Endometrial microvascular endothelial cells (primary cell): ENCODE results near the gene SORCS1. TPM values are rescaled to one million over a fixed set of nuclear protein-coding genes. Genes with fewer than 3 reads are reported as not detected.

Experiments
- in situ Hi-C: cut with HindIII; loops from 2 replicates; pipeline ENCODE4 v1.10.0; 2017; ENCODE audit warnings: low sequenced_read_pairs, low pct_unique_long_range_greater_than_20kb; ENCODE audit errors: inconsistent ontology term
- total RNA-seq: library from RNA; depleted of rRNA; stranded (reverse); fragments of >200 nt; gene quantifications from one replicate; pipeline ENCODE4 v1.2.3, GENCODE V29; 2015; ENCODE audit errors: inconsistent ontology term

SORCS1 gene
- not detected for total RNA-seq

DNA sequence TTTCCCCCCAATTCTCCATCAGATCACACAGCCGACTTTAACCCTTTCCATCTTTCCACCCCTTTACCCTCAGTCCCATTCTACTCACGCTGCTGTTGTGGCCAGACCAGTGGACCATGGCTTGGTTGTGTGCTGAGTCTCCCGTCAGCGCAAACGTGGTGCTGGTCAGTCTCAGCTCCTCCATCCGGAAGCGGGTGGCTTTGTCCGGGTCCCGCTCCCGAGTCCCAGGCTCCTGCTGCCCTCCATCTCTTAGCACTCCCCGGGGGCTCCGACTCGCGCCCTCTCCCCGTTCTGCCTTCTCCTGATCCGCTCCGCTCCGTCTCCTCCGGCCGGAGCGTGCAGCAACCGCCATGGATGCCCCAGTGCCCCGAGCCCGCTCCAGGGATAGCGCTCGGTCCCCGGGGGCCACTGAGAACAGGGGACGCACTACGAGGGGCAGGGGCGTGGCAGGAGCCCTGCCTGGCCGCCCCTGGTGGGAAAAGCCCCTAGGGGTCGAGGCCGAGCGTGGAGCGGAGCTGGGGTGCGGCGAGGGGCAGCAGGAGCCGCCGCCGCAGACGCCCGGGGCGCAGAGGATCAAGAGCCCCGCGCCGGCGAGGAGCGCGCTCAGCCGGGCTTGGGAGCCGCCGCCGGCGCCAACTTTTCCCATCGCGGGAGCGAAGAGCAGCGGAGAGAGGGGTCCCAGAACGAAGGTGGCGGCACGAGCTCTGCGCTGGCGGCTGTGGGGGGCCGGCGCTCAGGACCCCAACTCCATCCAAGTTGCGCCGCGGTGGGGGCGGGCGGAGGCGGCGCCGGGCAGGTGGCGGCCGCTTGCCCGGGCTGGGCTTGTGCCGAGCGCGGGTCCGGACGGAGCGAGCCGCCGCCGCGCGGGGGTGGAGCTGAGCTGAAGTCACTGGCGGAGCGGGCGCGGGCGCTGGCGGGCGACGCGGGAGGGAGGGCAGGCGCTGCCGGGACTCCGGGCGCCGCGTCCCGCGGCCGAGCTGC lies at the start of gene SORCS1:
SORCS1 (minus strand) TSS at position 826 of the 981 bp plus-strand sequence.
- in situ Hi-C loops, result no loop called here

DNA sequence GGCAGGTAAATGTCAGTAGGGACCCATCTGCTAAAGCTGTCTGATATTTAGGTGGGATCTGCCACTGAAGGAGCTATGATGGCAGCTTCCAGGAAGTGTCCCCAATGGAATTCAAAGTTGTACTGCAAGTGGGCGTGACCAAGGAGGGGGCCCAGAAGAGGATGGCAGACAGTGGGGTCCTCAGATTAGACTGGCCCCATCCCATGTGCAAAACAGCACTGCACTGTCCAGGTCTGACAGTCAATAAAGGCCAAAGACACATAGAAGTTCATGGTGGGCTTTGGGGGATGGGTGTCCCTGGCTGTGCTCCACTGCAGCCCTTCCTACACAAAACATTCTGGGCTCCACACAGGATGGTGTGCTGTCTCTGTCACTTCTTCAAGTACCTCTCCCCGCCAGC lies 49.8 kb upstream of the SORCS1 start:
- in situ Hi-C loops, result no loop called here

DNA sequence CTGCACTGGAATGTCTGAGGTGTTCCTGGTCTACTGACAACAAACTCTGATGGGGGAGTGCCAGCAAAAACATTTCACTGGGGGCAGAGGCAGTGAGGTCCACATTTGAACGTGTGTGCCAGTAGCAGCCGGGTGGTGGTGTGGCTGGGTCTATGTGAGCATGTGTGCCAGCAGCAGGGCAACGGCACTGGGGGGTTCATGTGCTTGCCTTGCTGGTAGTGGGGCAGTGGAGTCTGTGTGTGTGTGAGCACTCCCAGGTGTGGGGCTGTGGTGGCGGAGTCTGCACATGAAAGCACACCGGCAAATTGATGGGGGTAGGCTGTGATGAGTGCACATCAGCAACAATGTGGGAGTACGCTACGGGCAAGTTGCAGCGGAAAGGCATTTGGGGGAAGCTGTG lies 49.4 kb upstream of the SORCS1 start:
- in situ Hi-C loops, result no loop called here

DNA sequence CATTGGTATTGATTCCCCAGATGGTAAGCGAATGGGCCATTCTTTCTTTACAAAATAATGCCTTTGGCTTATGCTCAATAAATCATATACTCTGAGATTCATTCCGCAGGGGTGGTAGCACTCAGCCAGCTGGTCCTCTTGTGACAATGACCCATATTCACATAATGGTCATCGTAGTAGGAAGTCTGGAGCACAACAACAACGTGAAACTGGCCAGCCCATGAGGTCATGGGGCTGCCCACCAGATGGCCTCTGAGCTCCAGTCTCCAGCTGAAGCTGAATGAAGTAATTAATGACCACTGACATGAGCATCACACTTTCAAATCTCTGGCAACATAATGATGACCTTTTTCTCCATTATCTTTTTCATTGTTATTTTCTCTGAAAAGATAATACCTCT lies 42.3 kb upstream of the SORCS1 start:
- in situ Hi-C loops, result no loop called here

DNA sequence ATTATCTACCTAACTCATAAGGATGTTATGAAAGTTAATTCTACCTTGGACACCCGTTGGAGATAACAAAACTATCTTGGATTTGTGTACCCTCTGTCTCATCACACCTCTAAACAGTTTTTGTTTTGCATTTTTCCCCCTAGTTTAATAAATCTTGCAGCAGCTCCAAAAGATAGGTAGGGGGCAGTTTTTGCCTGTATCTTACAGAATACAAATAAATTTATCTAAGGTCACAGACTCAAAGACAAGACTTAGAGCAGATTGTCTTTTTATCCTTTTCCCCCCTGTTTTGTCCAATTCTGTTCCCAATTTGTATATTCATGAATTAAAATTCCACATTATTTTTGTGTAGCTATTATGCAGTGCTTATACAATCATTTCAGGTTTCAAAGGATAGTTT lies 5.0 kb upstream of the SORCS1 start:
- in situ Hi-C loops, result no loop called here

DNA sequence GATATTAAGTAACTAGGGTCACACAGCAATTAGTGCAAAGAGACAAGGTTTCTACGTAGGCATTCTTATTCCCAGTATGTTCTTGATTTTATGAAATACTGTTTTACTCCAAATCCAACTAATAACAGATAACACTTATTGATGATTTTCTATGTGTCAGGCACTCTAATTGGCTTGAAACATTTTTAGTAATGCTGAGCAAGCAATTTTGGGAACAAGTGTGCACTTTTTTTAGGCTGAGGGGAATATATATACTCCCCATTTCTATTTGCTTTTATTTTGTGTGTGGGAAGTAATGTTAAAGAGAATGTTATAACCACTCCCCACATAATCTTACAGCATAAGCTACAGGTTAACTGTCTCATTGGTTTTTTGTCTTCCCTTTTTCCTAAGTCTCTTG lies 4.2 kb upstream of the SORCS1 start:
- in situ Hi-C loops, result no loop called here

DNA sequence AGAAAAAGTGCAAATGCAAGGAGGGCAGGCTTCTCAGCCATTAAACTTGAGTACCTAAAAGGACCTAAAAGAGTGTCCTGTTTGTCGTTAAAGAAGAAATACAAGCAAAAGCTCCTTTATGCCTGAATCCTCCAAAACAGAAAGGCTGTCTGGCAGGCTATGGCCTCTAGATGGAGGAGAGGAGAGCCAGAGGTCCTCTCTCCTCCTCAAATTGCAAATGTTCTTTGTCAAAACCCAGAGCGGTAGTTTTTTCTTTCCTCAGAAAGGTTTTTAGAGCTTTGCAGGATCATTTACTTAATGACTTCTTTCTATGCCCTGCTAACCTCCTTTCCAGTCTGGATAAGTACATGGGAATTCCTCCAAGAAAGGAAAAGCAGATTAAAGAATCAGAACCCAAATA lies 1.9 kb upstream of the SORCS1 start:
- in situ Hi-C loops, result no loop called here

DNA sequence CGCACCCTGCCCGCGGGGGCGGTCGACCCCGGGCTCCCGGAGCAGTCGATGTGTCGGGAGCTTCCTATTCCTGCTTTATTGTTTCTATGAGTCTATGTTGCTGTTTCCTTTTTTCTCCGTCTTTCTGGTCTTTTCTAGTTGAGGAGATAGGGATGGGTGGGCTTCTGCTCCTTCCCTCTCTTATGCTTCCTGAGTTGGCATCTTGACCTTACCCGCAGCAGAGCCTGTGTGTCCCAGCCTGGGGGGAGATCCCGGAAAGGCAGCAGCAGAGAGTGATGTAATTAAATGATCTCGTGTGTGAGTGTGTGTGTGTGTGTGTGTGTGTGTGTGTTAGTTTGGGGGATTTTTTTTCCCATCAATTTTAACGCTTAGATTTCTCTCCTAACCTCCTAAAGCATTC lies 486 bp upstream of the SORCS1 start:
- in situ Hi-C loops, result no loop called here

DNA sequence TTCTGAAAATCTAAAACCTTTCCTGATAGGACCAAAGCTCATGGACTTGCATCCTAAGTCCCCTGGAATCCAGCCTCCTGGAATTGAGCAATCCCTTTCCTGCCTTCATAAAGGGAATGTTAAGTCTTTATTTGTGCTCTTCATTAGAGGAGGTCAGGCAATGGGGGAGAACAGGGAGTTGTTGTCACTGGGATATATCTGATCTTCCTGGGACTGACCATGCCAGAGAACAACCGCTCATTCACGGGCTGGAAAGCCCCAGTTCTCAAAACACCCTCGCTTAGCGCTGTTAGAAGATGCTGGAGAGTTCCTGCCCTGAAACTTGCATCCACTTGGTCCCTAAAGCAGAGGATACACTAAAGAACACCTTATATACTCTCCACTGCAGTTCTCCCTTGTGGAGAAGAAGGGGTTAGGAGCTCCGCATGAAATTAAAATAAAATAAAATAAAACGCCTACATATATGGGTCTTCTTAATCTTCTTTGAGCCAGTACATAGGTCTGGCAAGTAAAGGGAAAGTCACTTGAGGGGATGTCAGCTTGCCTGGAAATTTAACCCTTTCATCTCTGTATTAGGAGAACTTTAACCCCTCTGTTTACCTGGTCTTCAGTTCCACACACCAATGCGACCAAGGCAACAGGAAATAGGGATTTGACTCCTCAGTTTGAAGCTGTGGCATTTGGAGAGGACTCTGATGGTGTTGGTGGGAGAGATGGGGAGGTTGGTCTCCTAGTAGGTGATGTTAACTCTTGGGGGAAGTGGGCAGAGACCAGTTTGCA lies 1.2 kb downstream of the SORCS1 start:
- in situ Hi-C loops, result no loop called here

DNA sequence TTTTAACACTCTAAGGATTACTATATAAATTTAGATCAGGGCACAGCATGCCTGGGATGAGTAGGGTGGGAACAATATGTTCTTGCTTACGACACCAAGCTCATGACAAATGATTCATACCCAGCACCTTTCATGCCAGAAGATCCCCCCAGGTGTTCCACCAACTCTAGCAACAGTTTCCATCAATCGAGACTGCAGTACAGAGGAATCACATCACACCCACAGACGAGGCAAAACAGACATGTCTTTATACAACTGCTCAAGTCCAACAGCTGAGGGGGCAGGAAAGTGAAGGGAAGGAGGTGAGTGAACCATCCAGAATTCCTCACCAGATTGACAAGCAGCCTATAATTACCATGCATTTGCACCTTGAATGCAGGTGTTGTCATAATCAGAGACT lies 3.6 kb downstream of the SORCS1 start:
- in situ Hi-C loops, result no loop called here

DNA sequence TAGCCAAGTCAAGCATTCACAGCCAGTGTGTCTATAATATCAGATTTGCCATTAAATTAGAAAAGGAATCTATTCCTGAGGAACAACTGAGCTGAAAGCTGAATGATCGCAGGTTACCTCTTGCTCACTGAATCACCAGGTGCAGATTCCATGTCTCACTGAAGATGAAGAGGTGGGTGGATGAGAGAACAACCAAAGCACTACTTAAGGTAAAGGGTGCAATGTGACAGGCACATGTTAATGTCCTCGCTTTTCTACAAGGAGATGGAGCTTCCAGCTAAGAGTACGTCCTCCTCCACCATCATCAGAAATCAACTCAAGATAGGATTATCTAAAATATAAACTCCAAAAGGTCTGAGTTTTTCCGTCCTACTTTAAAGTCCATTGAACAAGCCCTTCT lies 4.6 kb downstream of the SORCS1 start:
- in situ Hi-C loops, result no loop called here

DNA sequence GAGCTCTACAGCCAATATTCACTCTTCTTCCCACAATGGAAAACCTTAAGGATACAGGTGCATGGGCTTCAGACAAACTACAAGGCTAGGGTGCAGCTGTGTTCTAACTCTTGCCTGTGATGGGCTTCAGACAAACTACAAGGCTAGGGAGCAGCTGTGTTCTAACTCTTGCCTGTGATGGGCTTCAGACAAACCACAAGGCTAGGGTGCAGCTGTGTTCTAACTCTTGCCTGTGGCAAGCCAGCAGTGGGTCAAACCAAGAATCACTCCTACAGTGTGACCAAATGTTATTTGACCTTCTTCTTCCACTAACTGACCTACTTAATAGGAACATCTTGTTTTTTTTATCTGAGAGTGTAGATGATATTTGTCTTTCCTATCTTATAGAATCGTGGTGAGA lies 7.4 kb downstream of the SORCS1 start:
- in situ Hi-C loops, result no loop called here

DNA sequence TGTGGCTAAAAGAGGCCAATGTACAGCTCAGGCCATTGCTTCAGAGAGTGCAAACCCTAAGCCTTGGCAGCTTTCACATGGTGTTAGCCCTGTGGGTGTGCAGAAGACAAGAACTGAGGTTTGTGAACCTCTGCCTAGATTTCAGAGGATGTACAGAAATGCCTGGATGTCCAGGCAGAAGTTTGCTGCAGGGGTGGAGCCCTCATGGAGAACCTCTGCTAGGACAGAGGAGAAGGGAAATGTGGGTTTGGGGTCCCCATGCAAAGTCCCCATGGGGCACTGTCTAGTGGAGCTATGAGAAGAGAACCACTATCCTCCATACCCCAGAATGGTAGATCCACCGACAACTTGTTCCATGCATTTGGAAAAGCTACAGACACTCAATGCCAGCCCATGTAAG lies 12.4 kb downstream of the SORCS1 start:
- in situ Hi-C loops, result no loop called here

DNA sequence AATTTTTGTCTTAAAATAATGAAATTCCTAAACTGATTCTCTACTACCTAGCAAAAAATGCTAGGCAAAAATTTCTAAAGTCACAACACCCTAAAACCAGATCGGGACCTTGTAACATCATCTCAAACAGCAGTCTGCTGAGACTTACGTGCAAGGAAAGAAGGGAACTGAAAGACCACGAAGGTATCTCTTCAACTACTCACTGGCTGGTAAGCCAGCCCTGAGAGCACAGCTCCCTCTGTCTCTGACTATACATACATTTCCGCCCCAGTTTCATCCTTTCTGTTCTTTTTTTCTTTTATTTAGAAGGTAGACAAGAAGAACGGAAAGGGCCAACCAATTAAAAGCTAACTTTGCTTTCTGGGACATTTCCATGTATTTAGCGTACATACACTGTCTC lies 15.6 kb downstream of the SORCS1 start:
- in situ Hi-C loops, result no loop called here

DNA sequence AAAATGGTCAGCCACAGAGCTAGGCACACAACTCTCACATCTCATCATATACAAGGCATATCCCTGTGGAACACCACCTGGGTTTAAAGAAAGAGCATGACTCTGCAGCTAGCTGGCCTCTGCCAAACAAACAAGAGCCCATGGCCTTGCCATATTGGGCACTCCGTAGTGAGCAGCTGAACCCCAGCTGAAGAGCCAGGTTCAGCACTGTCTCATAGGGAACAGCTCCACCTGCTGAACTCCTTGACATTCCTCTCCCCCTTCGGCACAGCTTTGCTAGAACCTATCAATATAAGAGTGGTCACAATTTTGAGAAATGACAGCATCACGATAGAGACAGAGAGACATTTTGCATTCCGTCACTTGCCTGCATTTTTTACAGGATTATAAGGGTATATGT lies 20.0 kb downstream of the SORCS1 start:
- in situ Hi-C loops, result no loop called here

DNA sequence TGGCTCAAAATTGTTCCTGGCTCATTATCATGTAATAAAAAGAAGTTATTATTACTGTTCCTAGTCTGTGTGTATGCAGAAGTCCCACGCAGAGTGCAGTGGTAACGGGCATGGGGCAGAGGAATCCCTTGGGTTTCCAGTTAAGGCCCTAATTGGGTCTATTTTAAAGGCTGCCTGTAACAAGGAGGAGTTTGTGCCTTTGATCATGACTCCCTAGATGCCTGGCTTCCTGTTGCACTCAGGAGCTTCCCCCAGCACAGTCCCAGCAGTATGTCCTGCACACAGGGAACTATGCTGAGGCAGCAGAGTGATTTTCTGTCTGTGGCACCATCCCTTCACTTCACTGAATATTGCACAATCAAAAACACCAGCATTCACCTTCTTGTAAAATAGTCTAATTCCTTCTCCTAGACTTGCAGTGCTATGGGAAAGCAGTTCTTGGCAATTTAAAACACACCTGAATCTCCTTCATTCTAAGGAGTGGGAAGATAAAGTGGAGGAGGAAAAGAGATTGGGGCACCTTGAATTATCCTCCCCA lies 22.9 kb downstream of the SORCS1 start:
- in situ Hi-C loops, result no loop called here

DNA sequence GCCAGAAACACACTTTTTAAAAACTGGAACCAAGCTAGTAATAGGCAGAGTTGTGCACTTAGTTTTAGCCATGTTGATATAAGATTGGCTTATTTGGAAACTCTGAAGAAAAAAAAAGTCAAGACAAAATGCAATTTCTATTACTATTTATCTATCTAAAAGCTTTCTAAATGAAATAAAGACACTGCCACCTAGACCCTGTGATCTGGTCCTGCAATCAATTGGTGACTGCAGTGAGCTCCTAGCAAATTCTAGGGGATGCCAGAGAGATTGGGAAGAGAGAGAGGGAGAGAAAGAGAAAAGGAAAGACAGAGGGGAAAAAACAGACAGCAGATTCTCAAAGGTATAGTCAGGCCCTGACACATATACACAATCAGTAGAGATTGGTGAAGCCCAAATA lies 25.3 kb downstream of the SORCS1 start:
- in situ Hi-C loops, result no loop called here

DNA sequence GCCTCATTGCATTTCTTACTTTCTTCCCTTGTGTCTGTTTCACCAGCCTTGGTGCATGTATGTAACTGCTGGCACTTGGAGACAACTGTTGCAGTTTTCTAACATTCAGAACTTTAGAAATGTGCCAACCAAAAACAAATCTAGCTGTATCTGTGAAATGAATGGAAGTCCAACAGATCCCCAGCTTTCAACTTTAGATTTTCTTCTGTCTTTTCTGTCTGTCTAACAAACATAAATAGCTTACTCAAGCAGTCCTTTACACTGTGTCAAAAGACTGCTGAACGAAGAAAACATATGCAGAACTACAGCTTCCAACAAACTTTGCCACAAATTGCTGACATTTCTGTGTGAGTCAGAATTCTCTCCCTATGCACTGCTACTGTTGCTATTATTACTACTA lies 30.9 kb downstream of the SORCS1 start:
- in situ Hi-C loops, result no loop called here

DNA sequence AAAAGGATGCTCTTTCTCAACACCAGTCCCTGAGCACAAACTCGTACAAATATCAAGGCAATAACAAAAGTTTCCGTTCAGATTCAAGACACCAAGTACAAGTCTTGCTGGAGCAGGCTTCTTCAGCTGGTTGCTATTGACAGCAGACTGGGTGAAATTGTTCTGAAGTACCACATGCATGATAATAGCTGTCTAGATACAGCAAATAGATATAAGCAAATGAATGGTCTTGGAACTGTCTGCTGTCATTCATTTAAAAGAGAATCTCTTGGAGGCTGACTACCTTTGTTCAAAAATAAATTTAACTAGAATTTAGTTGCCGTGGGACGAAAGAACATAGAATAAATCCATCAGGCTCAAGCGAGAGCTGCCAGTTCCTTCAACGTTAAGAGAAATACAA lies 35.5 kb downstream of the SORCS1 start:
- in situ Hi-C loops, result no loop called here
